HG02885 (cell line): ENCODE results near the gene OST4.

Experiments used
- ATAC-seq: cut with Tn5 transposase; IDR thresholded peaks from one replicate; pipeline ENCODE4 v1.9.1; 2021; ENCODE audit warnings: mild to moderate bottlenecking; ENCODE audit not compliant: unreplicated experiment, poor library complexity

OST4 gene

GRCh38 chr2:27093430-27094352 lies 22.2 kb upstream of the OST4 start:
- ATAC-seq, result no peak

GRCh38 chr2:27092696-27093429 lies 21.4 kb upstream of the OST4 start:
- no peak for ATAC-seq

- no peak for ATAC-seq
These were observed 20.6 kb upstream of the OST4 start for GRCh38 chr2:27091746-27092695.

GRCh38 chr2:27089111-27089954 lies 17.9 kb upstream of the OST4 start:
- no peak for ATAC-seq

- no peak for ATAC-seq
These were observed 17.2 kb upstream of the OST4 start for GRCh38 chr2:27088634-27089033.

GRCh38 chr2:27087823-27088410 lies 16.5 kb upstream of the OST4 start:
- ATAC-seq, result no peak

GRCh38 chr2:27086724-27087593 lies 15.5 kb upstream of the OST4 start, which contains the start of gene KHK:
KHK (plus strand) TSS chr2:27086772; CDS start chr2:27087260, 488 bp downstream.
- ATAC-seq, result no peak

- peak; percentile 85 for ATAC-seq
These were observed 14.8 kb upstream of the OST4 start for GRCh38 chr2:27086090-27086723.

- ATAC-seq, result no peak
These were observed 14.2 kb upstream of the OST4 start for GRCh38 chr2:27085673-27086089.

- no peak for ATAC-seq
These were observed 13.7 kb upstream of the OST4 start for GRCh38 chr2:27085062-27085672.

- no peak for ATAC-seq
These were observed 13.0 kb upstream of the OST4 start for GRCh38 chr2:27084297-27085061.

- no peak for ATAC-seq
These were observed 12.2 kb upstream of the OST4 start for GRCh38 chr2:27083410-27084296.

- no peak for ATAC-seq
These were observed 11.4 kb upstream of the OST4 start for GRCh38 chr2:27082773-27083409.

GRCh38 chr2:27081984-27082772 lies 10.7 kb upstream of the OST4 start:
- no peak for ATAC-seq
